ENCODE measurements around the gene SIRT2. TPM values are rescaled to one million over a fixed set of nuclear protein-coding genes. Genes with fewer than 3 reads are reported as not detected.

The SIRT2 gene
- total RNA-seq, 2 experiments from 2014 or later: 28.3 to 30.4 TPM

- ChIA-PET POLR2A (interaction anchor here (0.6 to 2.3 kb wide), 4 partner anchors 11 to 518 kb away, joined by 3 to 16 read pairs (median 6); no protein-coding TSS in a partner anchor), CTCF (interaction anchor here (0.8 to 3.1 kb wide), 6 partner anchors 11 to 84 kb away, joined by 3 to 11 read pairs (median 4); no protein-coding TSS in a partner anchor)
Measured at GRCh38 chr19:38853214-38853613, 46.2 kb downstream of the SIRT2 start.

- ChIA-PET CTCF (interaction anchor here (0.8 to 3.1 kb wide), 7 partner anchors 12 to 83 kb away, joined by 3 to 11 read pairs (median 5); no protein-coding TSS in a partner anchor), POLR2A (interaction anchor here (1.0 to 2.3 kb wide), 6 partner anchors 12 to 300 kb away, joined by 3 to 16 read pairs (median 6); no protein-coding TSS in a partner anchor)
Measured at GRCh38 chr19:38852231-38853044, 47.0 kb downstream of the SIRT2 start.

DNA sequence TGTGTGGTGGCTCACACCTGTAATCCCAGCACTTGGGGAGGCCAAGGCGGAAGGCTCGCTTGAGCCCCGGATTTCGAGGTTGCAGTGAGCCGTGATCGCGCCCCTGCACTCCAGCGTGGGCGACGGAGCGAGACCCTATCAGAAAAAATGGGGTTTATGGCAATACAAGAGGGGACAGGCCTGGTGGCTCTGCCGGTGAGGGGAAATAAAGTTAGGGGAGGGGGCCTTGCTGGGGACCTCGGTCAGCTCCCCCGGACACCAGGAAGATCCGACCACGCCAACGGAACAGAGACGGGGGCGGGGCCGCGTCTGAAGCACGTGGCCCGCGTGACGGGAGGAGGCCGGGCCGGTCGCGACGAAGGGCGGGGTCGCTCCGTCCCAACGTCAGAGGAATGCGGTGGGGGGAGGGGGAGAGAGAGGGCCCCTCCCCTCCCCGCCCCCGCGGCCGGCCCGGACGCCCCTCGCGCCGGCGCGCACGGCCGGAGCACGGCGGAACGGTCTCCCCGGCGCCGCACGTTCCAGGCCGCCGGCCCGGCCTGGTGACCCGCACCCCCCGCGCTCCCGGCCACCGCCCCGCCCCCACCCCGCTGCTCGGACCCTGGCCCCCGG lies 47.7 kb downstream of the SIRT2 start:
- CTCF ChIA-PET: interaction anchor here (1.4 to 3.1 kb wide), 3 partner anchors 18 to 217 kb away, joined by 6 to 11 read pairs (median 6); no protein-coding TSS in a partner anchor
- POLR2A ChIA-PET: interaction anchor here (1.0 to 2.3 kb wide), 7 partner anchors 14 to 299 kb away, joined by 3 to 16 read pairs (median 5); partner anchors contain the start of genes ACTN4 and ECH1

GRCh38 chr19:38850976-38851621 lies 48.3 kb downstream of the SIRT2 start:
- ChIA-PET CTCF (interaction anchor here (1.4 to 3.1 kb wide), 3 partner anchors 19 to 217 kb away, joined by 6 to 11 read pairs (median 6); no protein-coding TSS in a partner anchor), POLR2A (interaction anchor here (0.8 to 2.3 kb wide), 7 partner anchors 12 to 203 kb away, joined by 3 to 16 read pairs (median 4); partner anchors contain the start of genes ACTN4 and ECH1)

- POLR2A ChIA-PET: interaction anchor here (0.8 to 2.3 kb wide), 6 partner anchors 13 to 203 kb away, joined by 3 to 16 read pairs (median 4); partner anchors contain the start of genes ACTN4 and ECH1
- CTCF ChIA-PET: interaction anchor here (1.4 to 1.5 kb wide), 2 partner anchors 19 to 216 kb away, joined by 6 read pairs; no protein-coding TSS in a partner anchor
Measured at GRCh38 chr19:38850436-38850975, 48.9 kb downstream of the SIRT2 start.

- POLR2A ChIA-PET: interaction anchor here (0.8 to 1.4 kb wide), 6 partner anchors 9 to 586 kb away, joined by 3 to 15 read pairs (median 5); partner anchors contain the start of genes ECH1, MRPS12, RPS16 and SARS2
Measured at GRCh38 chr19:38849860-38850435, 49.5 kb downstream of the SIRT2 start, which contains the start of gene HNRNPL. Gene HNRNPL (minus strand): TSS chr19:38849986. CDS start chr19:38849966, 20 bp downstream.

DNA sequence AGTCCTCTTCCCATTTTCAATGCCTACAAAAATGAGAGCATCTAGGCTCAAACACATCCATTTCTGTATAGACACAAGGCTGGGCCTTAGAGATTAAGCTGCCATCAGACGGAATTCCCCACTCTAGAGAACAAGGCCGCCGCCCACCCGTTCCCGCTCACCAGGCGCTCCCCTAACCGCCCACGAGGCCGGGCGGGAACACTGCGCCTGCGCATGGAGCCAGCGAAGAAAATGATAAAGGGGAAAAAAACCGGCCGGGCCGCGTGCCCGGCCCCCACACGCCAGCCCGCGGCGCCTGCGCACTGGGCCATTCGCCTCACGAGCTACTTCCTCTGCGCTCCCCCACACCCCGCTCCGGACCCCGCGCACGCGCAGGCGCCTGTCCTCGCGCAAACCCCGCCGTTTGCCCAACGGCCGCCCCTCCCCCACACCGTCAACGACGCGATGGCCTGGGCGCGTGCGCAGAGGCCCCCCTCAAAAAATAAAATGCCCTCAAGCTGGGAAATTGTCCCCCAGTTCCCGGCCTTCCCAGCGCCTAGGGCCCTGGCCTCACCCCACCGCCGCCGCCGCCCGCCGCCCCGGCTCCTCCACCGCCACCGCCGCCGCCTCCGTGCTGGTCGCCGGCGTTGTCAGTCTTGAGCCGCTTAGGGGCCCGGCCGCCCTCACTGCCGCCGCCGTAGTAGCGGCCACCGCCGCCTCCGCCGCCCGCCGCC lies 50.1 kb downstream of the SIRT2 start:
- CTCF ChIA-PET: interaction anchor here (0.9 to 1.3 kb wide), 6 partner anchors 8 to 82 kb away, joined by 3 to 4 read pairs (median 4); partner anchors contain the start of genes MRPS12 and SARS2
- POLR2A ChIA-PET: interaction anchor here (0.8 to 1.4 kb wide), 11 partner anchors 8 to 587 kb away, joined by 3 to 15 read pairs (median 5); partner anchors contain the start of genes ECH1, MRPS12, RINL and RPS16

More at GRCh38 chr19:38849860-38850435, 49.5 kb downstream of the SIRT2 start, which contains the start of gene HNRNPL:
- CTCF ChIA-PET: interaction anchor here (0.9 to 1.2 kb wide), 3 partner anchors 19 to 81 kb away, joined by 4 read pairs; partner anchors contain the start of genes MRPS12 and SARS2

DNA sequence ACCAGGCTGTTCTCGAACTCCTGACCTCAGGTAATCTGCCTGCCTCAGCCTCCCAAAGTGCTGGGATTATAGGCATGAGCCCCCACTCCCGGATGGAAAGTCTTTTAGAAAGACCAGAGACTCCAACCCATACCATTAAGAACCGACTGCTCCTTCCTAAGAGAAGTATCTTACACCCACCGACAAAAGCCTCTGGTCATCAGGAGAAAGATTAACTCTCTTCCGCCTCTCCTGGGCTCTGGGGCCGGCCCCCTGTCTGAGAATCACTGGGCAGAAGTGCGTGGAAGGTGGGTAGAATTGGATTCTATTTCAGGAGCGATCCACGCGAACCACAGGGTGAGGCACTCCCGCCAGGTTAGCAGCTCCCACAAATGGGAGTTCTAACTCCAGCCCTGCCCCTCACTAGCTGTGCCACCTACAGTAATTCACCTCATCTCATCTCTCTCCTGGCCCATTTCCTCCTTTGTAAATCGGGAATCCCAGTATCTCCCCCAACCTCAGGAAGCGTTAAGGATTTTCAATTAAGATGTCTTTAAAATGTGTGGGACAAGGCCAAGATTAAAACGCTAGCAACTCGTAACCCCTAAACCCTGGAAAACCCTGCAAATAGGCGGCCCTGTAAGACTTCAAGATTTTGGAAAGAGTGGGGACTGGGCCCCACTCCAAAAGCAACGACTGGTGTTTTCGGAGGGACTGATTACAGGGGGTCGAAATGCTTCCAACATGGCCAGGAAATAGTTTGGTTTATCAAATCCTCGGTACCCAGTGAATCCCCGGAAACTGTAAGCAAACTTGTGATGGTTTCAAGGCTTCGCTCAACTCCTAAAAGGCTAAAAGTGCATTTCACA lies 50.9 kb downstream of the SIRT2 start:
- POLR2A ChIA-PET: interaction anchor here (0.8 to 1.4 kb wide), 11 partner anchors 8 to 587 kb away, joined by 3 to 15 read pairs (median 5); partner anchors contain the start of genes ECH1, MRPS12, RINL and RPS16
- CTCF ChIA-PET: interaction anchor here (0.9 to 1.3 kb wide), 7 partner anchors 8 to 82 kb away, joined by 3 to 4 read pairs (median 3); partner anchors contain the start of genes MRPS12 and SARS2

DNA sequence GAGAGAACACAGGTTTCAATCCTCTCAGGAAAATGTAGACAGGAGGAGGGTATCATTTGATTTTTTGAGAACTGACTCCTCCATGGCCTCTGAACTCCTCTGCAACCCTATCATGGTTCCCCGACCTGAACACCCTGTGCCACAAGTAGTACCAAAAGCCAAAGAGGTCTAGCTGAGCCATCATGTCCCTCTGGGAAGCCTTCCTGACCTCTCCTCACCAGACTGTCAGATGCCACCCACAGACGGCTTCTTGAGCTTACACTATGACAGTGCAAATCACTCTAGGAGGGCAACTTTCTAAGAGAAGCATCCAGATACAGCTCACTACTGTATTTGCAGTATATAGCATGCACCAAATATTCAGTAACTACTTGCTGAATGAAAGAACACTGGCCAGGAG lies 53.3 kb downstream of the SIRT2 start:
- ChIA-PET POLR2A (interaction anchor here (1.1 to 1.9 kb wide), 2 partner anchors 8 to 14 kb away, joined by 4 to 6 read pairs; partner anchors contain the start of gene ECH1), CTCF (no interaction called here)

DNA sequence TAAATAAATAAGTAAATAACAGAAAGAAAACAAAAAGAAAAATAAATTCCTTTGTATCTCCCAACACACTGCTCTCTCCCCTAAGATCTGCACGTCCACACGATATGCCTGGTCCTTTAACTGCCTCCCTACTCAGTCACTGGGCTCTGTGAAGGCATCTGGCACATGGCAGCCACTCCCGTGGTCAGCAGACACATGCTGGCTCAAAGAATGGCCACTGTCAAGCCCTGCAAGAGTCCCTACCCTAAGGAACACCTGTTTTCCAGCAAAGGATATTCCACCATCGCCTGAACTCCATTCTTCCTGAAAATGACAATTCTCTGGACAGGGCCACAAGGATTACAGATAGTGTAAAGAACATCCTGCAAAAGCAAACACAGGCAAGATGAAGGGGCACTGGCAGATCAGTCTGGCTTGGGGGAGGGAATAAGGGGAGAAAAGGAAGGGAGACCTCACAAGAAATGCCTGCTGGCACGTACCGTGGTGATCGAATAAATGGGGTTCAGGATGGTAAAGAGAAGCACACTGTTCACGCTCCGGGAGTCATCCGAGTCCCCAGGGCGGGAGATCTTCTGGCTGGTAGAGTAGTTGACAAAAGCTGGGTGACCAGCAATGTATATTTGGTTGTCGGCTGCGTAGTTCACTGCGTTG lies 53.9 kb downstream of the SIRT2 start:
- POLR2A ChIA-PET: interaction anchor here (1.1 to 1.9 kb wide), 2 partner anchors 8 to 14 kb away, joined by 4 to 6 read pairs; partner anchors contain the start of gene ECH1
- CTCF ChIA-PET: no interaction called here

- ChIA-PET CTCF (interaction anchor here (0.7 to 1.2 kb wide), 4 partner anchors 10 to 80 kb away, joined by 3 read pairs; no protein-coding TSS in a partner anchor), POLR2A (interaction anchor here (0.6 to 1.5 kb wide), 4 partner anchors 12 to 207 kb away, joined by 3 to 6 read pairs (median 5); partner anchors contain the start of gene ECH1)
Measured at GRCh38 chr19:38844093-38844686, 55.2 kb downstream of the SIRT2 start.

DNA sequence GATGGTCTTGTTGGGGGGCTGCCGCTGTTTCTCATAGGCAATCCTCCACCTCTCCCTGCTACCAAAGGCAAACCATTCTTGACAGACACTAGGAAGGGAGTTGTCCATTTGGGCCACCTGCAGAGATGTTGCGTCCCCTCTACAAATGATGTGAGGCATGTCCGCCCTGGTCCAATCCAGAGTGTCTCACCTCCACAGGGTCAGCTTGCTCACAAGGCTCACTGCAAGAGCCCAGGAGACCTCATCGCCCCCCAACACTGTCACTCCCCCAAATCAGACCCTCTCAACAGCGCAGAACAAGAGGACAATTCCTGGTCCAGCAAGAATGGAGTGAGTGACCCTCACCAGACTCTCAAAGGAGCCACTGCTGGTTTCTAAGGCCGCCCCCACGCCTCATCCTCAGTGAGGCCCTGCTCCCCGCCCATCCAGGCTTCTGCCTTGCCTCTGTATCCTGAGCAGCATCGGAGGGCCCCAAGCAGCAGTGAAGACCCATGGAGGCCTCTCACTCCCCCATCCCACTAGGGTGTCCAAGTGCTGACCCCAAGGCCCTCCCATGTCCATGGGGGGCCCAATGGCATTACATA lies 56.2 kb downstream of the SIRT2 start:
- ChIA-PET CTCF (interaction anchor here (1.2 kb wide), 1 partner anchor 9 kb away, joined by 3 read pairs; no protein-coding TSS in a partner anchor), POLR2A (interaction anchor here (0.5 to 1.5 kb wide), 3 partner anchors 11 to 111 kb away, joined by 3 to 5 read pairs (median 5); partner anchors contain the start of gene ECH1)

GRCh38 chr19:38842439-38843174 lies 56.8 kb downstream of the SIRT2 start:
- ChIA-PET CTCF (interaction anchor here (0.6 to 1.1 kb wide), 4 partner anchors 18 to 88 kb away, joined by 3 to 4 read pairs (median 3); partner anchors contain the start of genes MRPS12 and SARS2), POLR2A (interaction anchor here (0.5 to 1.3 kb wide), 3 partner anchors 11 to 100 kb away, joined by 5 to 8 read pairs (median 5); partner anchors contain the start of gene ECH1)

All from activated CD8-positive, alpha-beta memory T cell treated with anti-CD3 and anti-CD28 coated beads for 36 hours (primary cell).